IMR-90 (cell line): ENCODE data around the gene ELL2. TPM values are rescaled to one million over a fixed set of nuclear protein-coding genes. Genes with fewer than 3 reads are reported as not detected.

Source experiments
- ATAC-seq: fragments of 200-7000 bp; cut with Tn5 transposase; 2 replicates; pipeline ENCODE4 v1.9.1; 2020; ENCODE audit warnings: low read depth, mild to moderate bottlenecking, moderate library complexity
- BruUV-seq: library from RNA; stranded (reverse); fragments of 400-500 nt; replicated peaks from 2 replicates; lab custom pipeline; 2021; lab: Mats Ljungman, UMichigan
- CTCF ChIA-PET: fragments of 300-600 bp; formaldehyde crosslinking; extraction: SDS; loops from one replicate; lab custom pipeline; 2021; ENCODE audit warnings: antibody characterized with exemption; lab: Yijun Ruan, JAX
- POLR2A ChIA-PET: fragments of 300-600 bp; sonication (Branson Sonifier 250); formaldehyde crosslinking; loops from one replicate; lab custom pipeline; 2022; ENCODE audit warnings: antibody characterized with exemption; ENCODE audit not compliant: unreplicated experiment; lab: Charles Lee
- DNase-seq: peaks from one replicate; pipeline ENCODE4 v3.0.0; 2013
- H2AFZ ChIP-seq: replicated peaks from 2 replicates; pipeline ENCODE3; 2013; ENCODE audit warnings: low read length, mild to moderate bottlenecking; ENCODE audit not compliant: poor library complexity
- H2AK5ac ChIP-seq: 2 replicates; pipeline ENCODE4 v1.6.1; 2013; ENCODE audit warnings: low read depth, low read length, inconsistent platforms
- H2AK9ac ChIP-seq: replicated peaks from 2 replicates; pipeline ENCODE3; 2013; ENCODE audit warnings: mild to moderate bottlenecking, low read depth, low read length, moderate library complexity; ENCODE audit not compliant: poor library complexity
- H2BK120ac ChIP-seq: 2 replicates; pipeline ENCODE4 v1.6.1; 2013; ENCODE audit warnings: low read depth, low read length, inconsistent platforms
- H2BK15ac ChIP-seq: 3 replicates; pipeline ENCODE4 v1.6.1; 2013; ENCODE audit warnings: low read depth, low read length, inconsistent platforms
- H2BK20ac ChIP-seq: 2 replicates; pipeline ENCODE4 v1.6.1; 2013; ENCODE audit warnings: low read depth, mild to moderate bottlenecking, inconsistent platforms, low read length, moderate library complexity
- H2BK5ac ChIP-seq: 2 replicates; pipeline ENCODE4 v1.6.1; 2013; ENCODE audit warnings: mild to moderate bottlenecking, low read depth, low read length, inconsistent platforms; ENCODE audit not compliant: poor library complexity, severe bottlenecking
- H3K14ac ChIP-seq: replicated peaks from 2 replicates; pipeline ENCODE4 v1.6.1; 2013; ENCODE audit warnings: low read depth, low read length, inconsistent platforms
- H3K18ac ChIP-seq: 2 replicates; pipeline ENCODE4 v1.6.1; 2013; ENCODE audit warnings: low read depth, low read length, control low read depth
- H3K23ac ChIP-seq: 2 replicates; pipeline ENCODE4 v1.6.1; 2013; ENCODE audit warnings: low read depth, low read length, inconsistent platforms
- H3K27ac ChIP-seq: 2 replicates; pipeline ENCODE4 v1.5.1; 2013; ENCODE audit warnings: mild to moderate bottlenecking, control low read depth, low read length; ENCODE audit not compliant: insufficient read depth
- H3K27me3 ChIP-seq: 2 replicates; pipeline ENCODE4 v1.6.1; 2013; ENCODE audit warnings: low read length; ENCODE audit not compliant: control insufficient read depth, insufficient read depth
- H3K36me3 ChIP-seq: 2 replicates; pipeline ENCODE4 v1.6.1; 2013; ENCODE audit warnings: low read length, mixed read lengths; ENCODE audit not compliant: control insufficient read depth, insufficient read depth
- H3K4ac ChIP-seq: 2 replicates; pipeline ENCODE4 v1.6.1; 2013; ENCODE audit warnings: low read depth, low read length, inconsistent platforms
- H3K4me1 ChIP-seq: 2 replicates; pipeline ENCODE4 v1.6.1; 2013; ENCODE audit warnings: low read length, mixed read lengths; ENCODE audit not compliant: control insufficient read depth, insufficient read depth
- H3K4me2 ChIP-seq: 2 replicates; pipeline ENCODE4 v1.6.1; 2013; ENCODE audit warnings: low read depth, mild to moderate bottlenecking, control low read depth, low read length, moderate library complexity
- H3K4me3 ChIP-seq: 2 replicates; pipeline ENCODE4 v1.5.1; 2013; ENCODE audit warnings: low read depth, mild to moderate bottlenecking, control low read depth, low read length, moderate library complexity; ENCODE audit not compliant: insufficient read depth
- H3K56ac ChIP-seq: 2 replicates; pipeline ENCODE4 v1.6.1; 2013; ENCODE audit warnings: low read length, inconsistent platforms; ENCODE audit not compliant: insufficient read depth; ENCODE audit errors: extremely low read depth
- H3K79me1 ChIP-seq, 2 experiments: 2 replicates each; pipeline ENCODE4 v1.6.1; 2013; ENCODE audit warnings: low read length in 2 of 2, inconsistent platforms in 1 of 2, low read depth in 1 of 2
- H3K9ac ChIP-seq: 2 replicates; pipeline ENCODE4 v1.6.1; 2013; ENCODE audit warnings: low read depth, low read length, control low read depth
- H3K9me1 ChIP-seq: 2 replicates; pipeline ENCODE4 v1.6.1; 2013; ENCODE audit warnings: low read length, inconsistent platforms; ENCODE audit not compliant: insufficient read depth
- H3K9me3 ChIP-seq: 2 replicates; pipeline ENCODE4 v1.6.1; 2013; ENCODE audit warnings: low read length; ENCODE audit not compliant: control insufficient read depth, insufficient read depth
- H4K20me1 ChIP-seq: 2 replicates; pipeline ENCODE4 v1.6.1; 2013; ENCODE audit warnings: low read length, inconsistent platforms; ENCODE audit not compliant: insufficient read depth
- H4K5ac ChIP-seq: 2 replicates; pipeline ENCODE4 v1.6.1; 2013; ENCODE audit warnings: mild to moderate bottlenecking, low read depth, low read length, control low read depth
- H4K8ac ChIP-seq, 2 experiments: 2 replicates each; pipeline ENCODE4 v1.6.1; 2013; ENCODE audit warnings: low read depth in 2 of 2, low read length in 2 of 2, control low read depth in 1 of 2, inconsistent platforms in 1 of 2
- H4K91ac ChIP-seq: 2 replicates; pipeline ENCODE4 v1.6.1; 2013; ENCODE audit warnings: low read depth, low read length, inconsistent platforms; ENCODE audit not compliant: insufficient read depth
- MXI1 ChIP-seq: IDR thresholded peaks from 2 replicates; pipeline ENCODE4 v1.6.1; 2012; ENCODE audit warnings: low read depth, mild to moderate bottlenecking, low read length, moderate library complexity, borderline replicate concordance
- NFE2L2 ChIP-seq: fragments of 150-350 bp; IDR thresholded peaks from 2 replicates; pipeline ENCODE4 v1.6.1; 2016; ENCODE audit warnings: low read depth, mild to moderate bottlenecking, low read length
- POLR2A ChIP-seq: IDR thresholded peaks from 2 replicates; pipeline ENCODE4 v1.6.1; 2012; ENCODE audit warnings: mild to moderate bottlenecking, low read depth, low read length
- whole genome bisulfite sequencing, 2 experiments: methylation state at CpG; one replicate each; pipeline versions ENCODE4 v1.1.5 to v1.1.7; 2013; ENCODE audit warnings: missing lambda C conversion rate in 2 of 2; ENCODE audit not compliant: insufficient read length in 1 of 2; ENCODE audit errors: extremely low coverage in 2 of 2; 5-methylcytosine and 5-hydroxymethylcytosine counted together
- dilution Hi-C: fragments of 300-500 bp; cut with HindIII; formaldehyde crosslinking; loops from one replicate; pipeline ENCODE4 v1.14.3; 2018; ENCODE audit warnings: low sequenced_read_pairs; ENCODE audit not compliant: unreplicated experiment
- in situ Hi-C: fragments of 300-500 bp; cut with MboI; formaldehyde crosslinking; loops from 3 replicates; pipeline ENCODE4 v1.14.3; 2019; ENCODE audit warnings: low sequenced_read_pairs, inconsistent platforms, mixed read lengths
- intact Hi-C: fragments of 100-400 bp; cut with micrococcal nuclease; formaldehyde crosslinking; loops from 2 replicates; pipeline ENCODE4 v1.10.0; 2022
- polyA plus RNA-seq, 3 experiments: library from polyadenylated mRNA; depleted of rRNA; stranded (reverse); fragments of >200 nt; gene quantifications; 2 replicates each; pipeline ENCODE4 v1.2.3, GENCODE V29; 2012; ENCODE audit warnings: low replicate concordance in 1 of 3
- total RNA-seq: library from RNA; depleted of rRNA; stranded (reverse); fragments of >200 nt; gene quantifications from 2 replicates; pipeline ENCODE4 v1.2.3, GENCODE V29; 2012
- TF ChIP-seq, protein P1 (sequence below): fragments of 150-350 bp; IDR thresholded peaks from 2 replicates; pipeline ENCODE4 v1.6.1; 2016; ENCODE audit warnings: low read depth, mild to moderate bottlenecking, low read length, moderate library complexity, borderline replicate concordance
- TF ChIP-seq, protein P2 (sequence below): fragments of 150-350 bp; IDR thresholded peaks from 2 replicates; pipeline ENCODE4 v1.6.1; 2017; ENCODE audit warnings: mild to moderate bottlenecking, antibody characterized with exemption, low read length, low read depth

ELL2 gene
- total and polyA plus RNA-seq, 2 of the 4 experiments (the other 2 are of a cell fraction): 61.4 to 92.5 TPM

DNA sequence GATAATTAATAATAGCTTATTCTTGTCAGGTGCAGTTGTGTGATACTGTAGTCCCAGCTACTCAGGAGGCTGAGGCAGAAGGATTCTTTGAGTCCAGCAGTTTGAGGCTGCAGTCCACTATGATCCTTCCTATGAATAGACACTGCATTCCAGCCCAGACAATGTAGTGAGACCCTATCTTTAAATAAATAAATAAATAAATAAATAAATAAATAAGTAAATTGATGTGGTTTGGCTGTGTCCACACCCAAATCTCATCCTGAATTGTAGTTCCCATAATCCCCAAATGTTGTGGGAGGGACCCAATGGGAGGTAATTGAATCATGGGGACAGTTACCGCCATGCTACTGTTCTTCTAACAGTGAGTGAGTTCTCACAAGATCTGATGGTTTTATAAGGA, 5.6 kb upstream of the ELL2 start:
- no peak overlapping the region for H3K56ac ChIP-seq
- H2AFZ ChIP-seq: no peak overlapping the region
- no peak overlapping the region for H3K14ac ChIP-seq
- intact Hi-C loops (no loop called here), dilution Hi-C loops (no loop called here), in situ Hi-C loops (no loop called here)
- peaks cover 3% of the 10 kb centered on the region for H3K4me1 ChIP-seq
- H3K4me3 ChIP-seq: no peak overlapping the region
- H3K79me1 ChIP-seq: peaks cover 3 to 11% of the 10 kb centered on the region in 2 experiments; a peak in 3 of 4 replicates
- no peak overlapping the region for H3K27ac ChIP-seq
- no peak overlapping the region for H3K18ac ChIP-seq
- H3K4ac ChIP-seq: no peak overlapping the region
- DNase-seq (no peak), ATAC-seq (no peak)
- H2BK120ac ChIP-seq: no peak overlapping the region
- H4K91ac ChIP-seq: no peak overlapping the region
- H2BK5ac ChIP-seq: no peak overlapping the region
- WGBS, 2 experiments: no CpG with 5 or more reads among the region's 1 CpG
- no peaks in the 10 kb centered on the region for H4K20me1 ChIP-seq
- no TSS peak for BruUV-seq
- no peak overlapping the region for H2BK20ac ChIP-seq
- no peak overlapping the region for H3K4me2 ChIP-seq
- no peak overlapping the region for H4K5ac ChIP-seq
- H2AK9ac ChIP-seq: no peak overlapping the region
- no peak overlapping the region for H2AK5ac ChIP-seq
- no peak overlapping the region; the same call in 2 of the 3 replicates for H2BK15ac ChIP-seq
- H3K23ac ChIP-seq: no peak overlapping the region
- no peaks in the 10 kb centered on the region for H3K36me3 ChIP-seq
- CTCF ChIA-PET: no interaction called here
- POLR2A ChIA-PET: no interaction called here
- no peak for TF ChIP-seq MXI1
- TF ChIP-seq NFE2L2: no peak
- TF ChIP-seq, protein P1, sequence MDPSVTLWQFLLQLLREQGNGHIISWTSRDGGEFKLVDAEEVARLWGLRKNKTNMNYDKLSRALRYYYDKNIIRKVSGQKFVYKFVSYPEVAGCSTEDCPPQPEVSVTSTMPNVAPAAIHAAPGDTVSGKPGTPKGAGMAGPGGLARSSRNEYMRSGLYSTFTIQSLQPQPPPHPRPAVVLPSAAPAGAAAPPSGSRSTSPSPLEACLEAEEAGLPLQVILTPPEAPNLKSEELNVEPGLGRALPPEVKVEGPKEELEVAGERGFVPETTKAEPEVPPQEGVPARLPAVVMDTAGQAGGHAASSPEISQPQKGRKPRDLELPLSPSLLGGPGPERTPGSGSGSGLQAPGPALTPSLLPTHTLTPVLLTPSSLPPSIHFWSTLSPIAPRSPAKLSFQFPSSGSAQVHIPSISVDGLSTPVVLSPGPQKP: no peak
- no peak for TF ChIP-seq POLR2A
- TF ChIP-seq, protein P2, sequence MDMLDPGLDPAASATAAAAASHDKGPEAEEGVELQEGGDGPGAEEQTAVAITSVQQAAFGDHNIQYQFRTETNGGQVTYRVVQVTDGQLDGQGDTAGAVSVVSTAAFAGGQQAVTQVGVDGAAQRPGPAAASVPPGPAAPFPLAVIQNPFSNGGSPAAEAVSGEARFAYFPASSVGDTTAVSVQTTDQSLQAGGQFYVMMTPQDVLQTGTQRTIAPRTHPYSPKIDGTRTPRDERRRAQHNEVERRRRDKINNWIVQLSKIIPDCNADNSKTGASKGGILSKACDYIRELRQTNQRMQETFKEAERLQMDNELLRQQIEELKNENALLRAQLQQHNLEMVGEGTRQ: no peak
- no peak overlapping the region for H3K9ac ChIP-seq
- H3K9me3 ChIP-seq: peaks cover 2% of the 10 kb centered on the region; the same call in 1 of the 2 replicates
- no peaks in the 10 kb centered on the region for H3K27me3 ChIP-seq
- H3K9me1 ChIP-seq: no peaks in the 10 kb centered on the region
- no peak overlapping the region for H4K8ac ChIP-seq
